ENCODE results near the gene AACS. TPM values are rescaled to one million over a fixed set of nuclear protein-coding genes. Genes with fewer than 3 reads are reported as not detected.

The AACS gene
- total RNA-seq, 4 donors from 2014 or later = 38.0 to 53.3 (median 44.3) TPM

GRCh38 chr12:125191361-125192087 lies 126.3 kb downstream of the AACS start:
- H3K27me3 ChIP-seq = peaks cover 5 to 90% (median 20%) of the 10 kb centered on the region in 4 donors
- 66 to 74% methylated on average over 10 of the region's 10 CpGs for WGBS, 2 donors
- no peaks in the 10 kb centered on the region for H3K9me3 ChIP-seq
- intact Hi-C loops (cut with DNase I) = no loop called here
- H3K4me1 ChIP-seq = peaks cover 10 to 20% (median 15%) of the 10 kb centered on the region in 3 donors
- H3K27ac ChIP-seq = no peak overlapping the region
- H3K36me3 ChIP-seq = no peaks in the 10 kb centered on the region
- H3K4me3 ChIP-seq = no peak overlapping the region
- DNase-seq = no peak
- no peak for TF ChIP-seq CTCF (IDR thresholded peaks at IDR 0.05)
- no peak for TF ChIP-seq POLR2A (IDR thresholded peaks at IDR 0.05)

GRCh38 chr12:125192690-125193221 lies 127.5 kb downstream of the AACS start:
- no peak for DNase-seq
- Histone ChIP-seq H3K9me3 (no peaks in the 10 kb centered on the region), H3K4me1 (peaks cover 0 to 9% (median 4%) of the 10 kb centered on the region in 3 donors), H3K27ac (no peak overlapping the region), H3K27me3 (peaks cover 5 to 78% (median 15%) of the 10 kb centered on the region in 4 donors), H3K4me3 (no peak overlapping the region), H3K36me3 (no peaks in the 10 kb centered on the region)
- WGBS, 2 donors = 59% methylated on average over 6 to 7 of the region's 9 CpGs
- intact Hi-C loops (cut with DNase I) = no loop called here
- TF ChIP-seq CTCF (IDR thresholded peaks at IDR 0.05) (no peak), POLR2A (IDR thresholded peaks at IDR 0.05) (no peak)

Small RNA genes lying within 50 kb of the gene (small RNA-seq; reads per million reads assigned to genes)
- 0 reads per million in 4 donors for gene AC122688.1

Other genes starting within 250 kb of the AACS start
- gene SCARB1, start 201.6 kb upstream of the AACS start, total RNA-seq = 1 to 10 TPM; 7.1 to 9.5 (median 8.8) TPM
- 1,000 to 10,000 TPM; 1,012 to 1,417 (median 1,215) TPM for gene UBC, start 150.8 kb upstream of the AACS start, total RNA-seq
- 10 to 100 TPM in 3 of 4 donors, 1 to 10 TPM in 1; 9.5 to 16.2 (median 14.0) TPM for gene DHX37, start 76.3 kb upstream of the AACS start, total RNA-seq
- 10 to 100 TPM in 3 of 4 donors, 1 to 10 TPM in 1; 9.7 to 23.4 (median 14.9) TPM for gene BRI3BP, start 71.8 kb upstream of the AACS start, total RNA-seq
- gene TMEM132B, start 121.0 kb downstream of the AACS start, total RNA-seq = 1 to 10 TPM in 2 of 4 donors, under 1 TPM in 2; 0.38 to 3.0 (median 1.3) TPM

Measured in esophagus squamous epithelium (tissue), 5 donors.